SK-N-SH (cell line): ENCODE results near the gene PPL.

Source experiments
- ELF1 ChIP-seq: IDR thresholded peaks from 2 replicates; pipeline ENCODE4 v1.4.0; 2012
- EP300 ChIP-seq, 2 experiments: IDR thresholded peaks; 2 replicates each; pipeline versions ENCODE4 v1.4.0 to v1.6.1; 2012; ENCODE audit warnings: borderline replicate concordance in 1 of 2, low read depth in 1 of 2, low read length in 1 of 2
- FOXM1 ChIP-seq: IDR thresholded peaks from 2 replicates; pipeline ENCODE4 v1.4.0; 2012; ENCODE audit warnings: low read depth, mild to moderate bottlenecking
- GABPA ChIP-seq: IDR thresholded peaks from 2 replicates; pipeline ENCODE4 v1.4.0; 2012; ENCODE audit warnings: low read depth, mild to moderate bottlenecking
- NFIC ChIP-seq: IDR thresholded peaks from 2 replicates; pipeline ENCODE4 v1.4.0; 2012; ENCODE audit warnings: borderline replicate concordance
- RAD21 ChIP-seq: IDR thresholded peaks from 2 replicates; pipeline ENCODE4 v1.6.1; 2012; ENCODE audit warnings: mild to moderate bottlenecking, low read length
- RXRA ChIP-seq: IDR thresholded peaks from 2 replicates; pipeline ENCODE4 v1.4.0; 2012; ENCODE audit warnings: low read depth, mild to moderate bottlenecking, borderline replicate concordance
- SIN3A ChIP-seq: IDR thresholded peaks from 2 replicates; pipeline ENCODE4 v1.6.1; 2012; ENCODE audit warnings: low read depth, mild to moderate bottlenecking, low read length, moderate library complexity, borderline replicate concordance
- TCF12 ChIP-seq: IDR thresholded peaks from 2 replicates; pipeline ENCODE4 v1.4.0; 2012
- YY1 ChIP-seq: IDR thresholded peaks from 2 replicates; pipeline ENCODE4 v1.4.0; 2012; ENCODE audit warnings: low read depth, mild to moderate bottlenecking
- TF ChIP-seq, protein P1 (sequence below): IDR thresholded peaks from 2 replicates; pipeline ENCODE4 v1.6.1; 2012; ENCODE audit warnings: mild to moderate bottlenecking, low read depth, low read length, moderate library complexity
- TF ChIP-seq, protein P2 (sequence below): fragments of 200-600 bp; sonication (generic); IDR thresholded peaks from 2 replicates; pipeline ENCODE4 v1.6.1; 2017; ENCODE audit warnings: antibody characterized with exemption, mild to moderate bottlenecking, moderate library complexity
- TF ChIP-seq, protein P3 (sequence below): IDR thresholded peaks from 2 replicates; pipeline ENCODE4 v1.4.0; 2012; ENCODE audit warnings: low read depth
- TF ChIP-seq, protein P4 (sequence below): IDR thresholded peaks from 2 replicates; pipeline ENCODE4 v1.4.0; 2012; ENCODE audit warnings: low read depth, borderline replicate concordance

DNA sequence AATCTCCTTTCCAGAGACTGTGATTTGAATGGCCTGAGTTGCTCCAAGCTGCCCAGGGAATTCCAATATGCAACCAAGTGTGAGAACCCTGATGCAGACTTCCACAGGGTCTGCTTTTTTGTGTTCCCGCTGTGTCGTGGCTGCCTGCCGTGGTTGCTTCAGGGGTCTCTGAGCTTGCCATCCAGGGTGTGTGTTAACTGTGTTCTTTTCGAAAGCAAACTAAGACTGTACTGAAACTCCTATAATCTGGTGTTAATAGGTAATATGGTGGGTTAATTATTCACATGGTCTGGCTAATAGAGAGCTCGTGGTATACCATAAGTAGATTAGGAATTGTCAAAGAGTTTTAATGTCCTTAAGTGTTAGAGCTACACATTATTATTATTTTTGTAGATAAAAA lies 68.9 kb downstream of the PPL start:
- TF ChIP-seq, protein P1, sequence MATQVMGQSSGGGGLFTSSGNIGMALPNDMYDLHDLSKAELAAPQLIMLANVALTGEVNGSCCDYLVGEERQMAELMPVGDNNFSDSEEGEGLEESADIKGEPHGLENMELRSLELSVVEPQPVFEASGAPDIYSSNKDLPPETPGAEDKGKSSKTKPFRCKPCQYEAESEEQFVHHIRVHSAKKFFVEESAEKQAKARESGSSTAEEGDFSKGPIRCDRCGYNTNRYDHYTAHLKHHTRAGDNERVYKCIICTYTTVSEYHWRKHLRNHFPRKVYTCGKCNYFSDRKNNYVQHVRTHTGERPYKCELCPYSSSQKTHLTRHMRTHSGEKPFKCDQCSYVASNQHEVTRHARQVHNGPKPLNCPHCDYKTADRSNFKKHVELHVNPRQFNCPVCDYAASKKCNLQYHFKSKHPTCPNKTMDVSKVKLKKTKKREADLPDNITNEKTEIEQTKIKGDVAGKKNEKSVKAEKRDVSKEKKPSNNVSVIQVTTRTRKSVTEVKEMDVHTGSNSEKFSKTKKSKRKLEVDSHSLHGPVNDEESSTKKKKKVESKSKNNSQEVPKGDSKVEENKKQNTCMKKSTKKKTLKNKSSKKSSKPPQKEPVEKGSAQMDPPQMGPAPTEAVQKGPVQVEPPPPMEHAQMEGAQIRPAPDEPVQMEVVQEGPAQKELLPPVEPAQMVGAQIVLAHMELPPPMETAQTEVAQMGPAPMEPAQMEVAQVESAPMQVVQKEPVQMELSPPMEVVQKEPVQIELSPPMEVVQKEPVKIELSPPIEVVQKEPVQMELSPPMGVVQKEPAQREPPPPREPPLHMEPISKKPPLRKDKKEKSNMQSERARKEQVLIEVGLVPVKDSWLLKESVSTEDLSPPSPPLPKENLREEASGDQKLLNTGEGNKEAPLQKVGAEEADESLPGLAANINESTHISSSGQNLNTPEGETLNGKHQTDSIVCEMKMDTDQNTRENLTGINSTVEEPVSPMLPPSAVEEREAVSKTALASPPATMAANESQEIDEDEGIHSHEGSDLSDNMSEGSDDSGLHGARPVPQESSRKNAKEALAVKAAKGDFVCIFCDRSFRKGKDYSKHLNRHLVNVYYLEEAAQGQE, result no peak
- TF ChIP-seq, protein P2, sequence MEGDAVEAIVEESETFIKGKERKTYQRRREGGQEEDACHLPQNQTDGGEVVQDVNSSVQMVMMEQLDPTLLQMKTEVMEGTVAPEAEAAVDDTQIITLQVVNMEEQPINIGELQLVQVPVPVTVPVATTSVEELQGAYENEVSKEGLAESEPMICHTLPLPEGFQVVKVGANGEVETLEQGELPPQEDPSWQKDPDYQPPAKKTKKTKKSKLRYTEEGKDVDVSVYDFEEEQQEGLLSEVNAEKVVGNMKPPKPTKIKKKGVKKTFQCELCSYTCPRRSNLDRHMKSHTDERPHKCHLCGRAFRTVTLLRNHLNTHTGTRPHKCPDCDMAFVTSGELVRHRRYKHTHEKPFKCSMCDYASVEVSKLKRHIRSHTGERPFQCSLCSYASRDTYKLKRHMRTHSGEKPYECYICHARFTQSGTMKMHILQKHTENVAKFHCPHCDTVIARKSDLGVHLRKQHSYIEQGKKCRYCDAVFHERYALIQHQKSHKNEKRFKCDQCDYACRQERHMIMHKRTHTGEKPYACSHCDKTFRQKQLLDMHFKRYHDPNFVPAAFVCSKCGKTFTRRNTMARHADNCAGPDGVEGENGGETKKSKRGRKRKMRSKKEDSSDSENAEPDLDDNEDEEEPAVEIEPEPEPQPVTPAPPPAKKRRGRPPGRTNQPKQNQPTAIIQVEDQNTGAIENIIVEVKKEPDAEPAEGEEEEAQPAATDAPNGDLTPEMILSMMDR, result no peak
- TF ChIP-seq YY1, result no peak
- TF ChIP-seq NFIC, result no peak
- no peak for TF ChIP-seq TCF12
- TF ChIP-seq, protein P3, sequence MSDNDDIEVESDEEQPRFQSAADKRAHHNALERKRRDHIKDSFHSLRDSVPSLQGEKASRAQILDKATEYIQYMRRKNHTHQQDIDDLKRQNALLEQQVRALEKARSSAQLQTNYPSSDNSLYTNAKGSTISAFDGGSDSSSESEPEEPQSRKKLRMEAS, result no peak
- TF ChIP-seq RAD21, result no peak
- no peak for TF ChIP-seq ELF1
- no peak for TF ChIP-seq GABPA
- no peak for TF ChIP-seq EP300 (IDR thresholded peaks at IDR 0.05; ENCODE audit: borderline replicate concordance in 1 of 2, low read depth in 1 of 2, low read length in 1 of 2)
- no peak for TF ChIP-seq SIN3A
- TF ChIP-seq FOXM1, result no peak
- TF ChIP-seq, protein P4, sequence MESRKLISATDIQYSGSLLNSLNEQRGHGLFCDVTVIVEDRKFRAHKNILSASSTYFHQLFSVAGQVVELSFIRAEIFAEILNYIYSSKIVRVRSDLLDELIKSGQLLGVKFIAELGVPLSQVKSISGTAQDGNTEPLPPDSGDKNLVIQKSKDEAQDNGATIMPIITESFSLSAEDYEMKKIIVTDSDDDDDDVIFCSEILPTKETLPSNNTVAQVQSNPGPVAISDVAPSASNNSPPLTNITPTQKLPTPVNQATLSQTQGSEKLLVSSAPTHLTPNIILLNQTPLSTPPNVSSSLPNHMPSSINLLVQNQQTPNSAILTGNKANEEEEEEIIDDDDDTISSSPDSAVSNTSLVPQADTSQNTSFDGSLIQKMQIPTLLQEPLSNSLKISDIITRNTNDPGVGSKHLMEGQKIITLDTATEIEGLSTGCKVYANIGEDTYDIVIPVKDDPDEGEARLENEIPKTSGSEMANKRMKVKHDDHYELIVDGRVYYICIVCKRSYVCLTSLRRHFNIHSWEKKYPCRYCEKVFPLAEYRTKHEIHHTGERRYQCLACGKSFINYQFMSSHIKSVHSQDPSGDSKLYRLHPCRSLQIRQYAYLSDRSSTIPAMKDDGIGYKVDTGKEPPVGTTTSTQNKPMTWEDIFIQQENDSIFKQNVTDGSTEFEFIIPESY, result no peak
- TF ChIP-seq RXRA, result no peak
